Brain microvascular endothelial cell (primary cell): Measurements from ENCODE around the gene ADAT3.

Experiments used
- DNase-seq: peaks from one replicate; pipeline ENCODE4 v3.0.0-alpha.2; 2020
- H3K27ac ChIP-seq: fragments of 250-450 bp; sonication (Bioruptor Pico); 2 replicates; pipeline ENCODE4 v1.5.1; 2020; ENCODE audit warnings: mild to moderate bottlenecking, moderate library complexity
- H3K27me3 ChIP-seq: fragments of 250-450 bp; sonication (Bioruptor Pico); replicated peaks from 2 replicates; pipeline ENCODE4 v1.5.1; 2020; ENCODE audit warnings: mild to moderate bottlenecking
- H3K36me3 ChIP-seq: fragments of 250-450 bp; sonication (Bioruptor Pico); replicated peaks from 2 replicates; pipeline ENCODE4 v1.5.1; 2020; ENCODE audit warnings: mild to moderate bottlenecking
- H3K4me3 ChIP-seq: 2 replicates; pipeline ENCODE4 v1.5.1; 2011; ENCODE audit warnings: low read depth, mild to moderate bottlenecking, control low read depth, low read length, moderate library complexity
- in situ Hi-C: cut with HindIII; loops from 2 replicates; pipeline ENCODE4 v1.10.0; 2017; ENCODE audit warnings: low sequenced_read_pairs, low pct_ligation_motif_present
- TF ChIP-seq, protein P1 (sequence below): IDR thresholded peaks from 2 replicates; pipeline ENCODE4 v1.5.1; 2011; ENCODE audit warnings: low read depth, mild to moderate bottlenecking, moderate library complexity, low read length, control low read depth, inconsistent platforms; ENCODE audit errors: missing control alignments

The ADAT3 gene

DNA sequence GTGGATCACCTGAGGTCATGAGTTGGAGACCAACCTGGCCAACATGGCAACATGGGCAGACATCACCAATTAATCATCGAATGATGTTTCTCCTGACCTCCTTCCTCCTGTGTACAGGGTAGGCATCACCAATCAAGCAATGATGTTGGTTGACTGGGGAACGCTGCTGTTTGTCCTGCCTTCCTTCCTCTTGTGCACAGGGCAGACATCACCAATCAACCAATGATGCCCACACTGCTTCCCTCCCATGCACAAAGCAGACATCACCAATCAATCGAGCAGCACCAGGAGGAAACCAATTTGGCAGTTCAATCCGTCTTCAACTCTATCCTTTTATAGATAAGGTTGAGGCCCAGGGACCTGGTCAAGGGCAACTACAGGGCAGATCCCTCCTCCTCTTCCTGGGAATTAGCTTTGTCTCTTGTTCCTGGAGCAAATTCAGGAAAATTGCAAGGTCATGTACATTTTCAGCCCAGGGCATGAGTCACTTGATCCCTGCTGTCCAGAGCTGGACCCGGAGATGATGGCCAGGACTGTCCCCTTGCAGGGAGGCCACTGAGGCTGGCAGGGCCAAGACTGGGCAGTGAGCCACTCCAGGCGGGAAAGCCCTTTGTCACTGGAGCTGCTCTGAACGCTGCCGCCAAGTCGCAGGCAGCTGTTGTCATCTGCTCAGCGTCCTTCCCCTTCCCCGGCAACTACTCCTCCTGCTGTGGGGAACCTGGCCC lies 30.4 kb downstream of the ADAT3 start:
- DNase-seq, result no peak
- no peak overlapping the region for H3K27ac ChIP-seq
- TF ChIP-seq, protein P1, sequence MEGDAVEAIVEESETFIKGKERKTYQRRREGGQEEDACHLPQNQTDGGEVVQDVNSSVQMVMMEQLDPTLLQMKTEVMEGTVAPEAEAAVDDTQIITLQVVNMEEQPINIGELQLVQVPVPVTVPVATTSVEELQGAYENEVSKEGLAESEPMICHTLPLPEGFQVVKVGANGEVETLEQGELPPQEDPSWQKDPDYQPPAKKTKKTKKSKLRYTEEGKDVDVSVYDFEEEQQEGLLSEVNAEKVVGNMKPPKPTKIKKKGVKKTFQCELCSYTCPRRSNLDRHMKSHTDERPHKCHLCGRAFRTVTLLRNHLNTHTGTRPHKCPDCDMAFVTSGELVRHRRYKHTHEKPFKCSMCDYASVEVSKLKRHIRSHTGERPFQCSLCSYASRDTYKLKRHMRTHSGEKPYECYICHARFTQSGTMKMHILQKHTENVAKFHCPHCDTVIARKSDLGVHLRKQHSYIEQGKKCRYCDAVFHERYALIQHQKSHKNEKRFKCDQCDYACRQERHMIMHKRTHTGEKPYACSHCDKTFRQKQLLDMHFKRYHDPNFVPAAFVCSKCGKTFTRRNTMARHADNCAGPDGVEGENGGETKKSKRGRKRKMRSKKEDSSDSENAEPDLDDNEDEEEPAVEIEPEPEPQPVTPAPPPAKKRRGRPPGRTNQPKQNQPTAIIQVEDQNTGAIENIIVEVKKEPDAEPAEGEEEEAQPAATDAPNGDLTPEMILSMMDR, result no peak
- H3K36me3 ChIP-seq, result no peaks in the 10 kb centered on the region
- no peaks in the 10 kb centered on the region for H3K27me3 ChIP-seq
- H3K4me3 ChIP-seq, result no peak overlapping the region
- in situ Hi-C loops, result loop anchor here (5.0 kb wide), 1 partner anchor 57 kb away; no protein-coding TSS in a partner anchor

DNA sequence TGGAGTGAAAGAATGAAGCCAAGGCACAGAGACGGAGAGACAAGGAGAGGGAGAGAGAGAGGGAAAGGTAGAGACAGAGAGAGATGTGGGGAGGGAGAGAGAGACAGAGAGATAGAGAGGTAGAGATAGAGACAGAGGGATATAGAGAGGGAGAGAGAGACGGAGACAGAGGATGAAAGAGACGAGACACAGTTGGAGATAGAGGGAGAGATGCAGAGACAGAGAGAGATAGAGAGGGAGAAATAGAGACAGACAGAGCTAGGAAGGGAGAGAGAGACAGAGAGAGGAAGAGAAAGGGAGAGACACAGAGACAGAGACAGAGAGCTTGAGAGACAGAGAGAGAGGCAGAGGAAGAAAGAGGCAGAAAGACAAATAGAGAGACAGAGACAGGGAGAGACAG lies 31.2 kb downstream of the ADAT3 start:
- in situ Hi-C loops, result loop anchor here (5.0 kb wide), 1 partner anchor 56 kb away; no protein-coding TSS in a partner anchor
- no peaks in the 10 kb centered on the region for H3K36me3 ChIP-seq
- H3K27me3 ChIP-seq, result no peaks in the 10 kb centered on the region
- DNase-seq, result no peak
- no peak overlapping the region for H3K27ac ChIP-seq
- no peak overlapping the region for H3K4me3 ChIP-seq
- TF ChIP-seq, protein P1, result no peak

DNA sequence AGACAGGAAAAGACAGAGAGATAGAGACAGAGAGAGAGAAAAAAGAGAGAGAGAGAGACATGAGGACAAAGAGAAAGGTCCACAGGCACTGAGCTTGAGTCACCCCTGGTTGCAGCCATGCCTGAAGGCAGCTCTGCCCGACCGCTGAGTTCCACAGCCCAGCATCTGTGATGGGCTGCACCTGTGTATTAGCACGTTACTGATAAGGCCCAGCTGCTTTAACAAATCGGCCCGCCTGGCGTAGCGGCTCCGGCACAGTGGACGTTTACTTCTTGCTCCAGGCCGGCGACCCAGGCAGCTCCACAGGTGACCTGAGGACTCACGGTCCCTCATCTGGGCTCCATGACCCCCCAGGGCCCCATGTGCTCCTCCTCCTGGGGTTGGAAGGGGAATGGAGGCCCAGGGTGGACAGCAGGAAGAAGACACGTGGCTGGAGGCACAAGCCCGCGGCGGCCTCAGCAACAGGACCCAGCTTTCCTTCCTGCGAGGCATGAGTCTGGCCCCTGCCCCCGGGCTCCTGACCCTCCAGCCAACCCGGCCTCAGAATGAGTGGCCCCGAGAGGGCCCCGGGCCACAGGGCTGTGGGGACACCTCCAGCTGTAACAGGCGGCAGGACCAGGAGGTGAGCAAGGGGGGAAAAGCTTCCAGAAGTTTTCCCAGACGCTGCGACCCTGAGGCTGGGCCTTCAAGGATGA lies 31.9 kb downstream of the ADAT3 start:
- no peak for DNase-seq

DNA sequence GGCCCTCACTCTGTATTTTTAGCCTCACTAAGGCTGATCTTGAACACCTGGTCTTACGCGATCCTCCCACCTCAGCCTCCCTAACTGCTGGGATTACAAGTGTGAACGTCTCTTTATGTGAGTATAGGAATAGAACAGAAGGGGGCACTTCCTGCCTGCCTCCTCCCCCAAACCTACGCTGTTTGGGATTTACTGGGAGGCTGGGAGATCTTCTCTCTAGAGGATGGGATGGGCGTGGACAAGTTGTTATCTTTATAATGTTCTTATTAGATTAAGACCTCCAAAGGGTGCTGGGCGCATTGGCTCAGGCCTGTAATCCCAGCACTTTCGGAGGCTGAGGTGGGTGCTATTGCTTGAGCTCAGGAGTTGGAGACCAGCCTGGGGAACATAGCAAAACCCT lies 32.9 kb downstream of the ADAT3 start:
- no peaks in the 10 kb centered on the region for H3K27me3 ChIP-seq
- no peak overlapping the region for H3K4me3 ChIP-seq
- no peak overlapping the region for H3K27ac ChIP-seq
- no peaks in the 10 kb centered on the region for H3K36me3 ChIP-seq
- DNase-seq, result no peak
- in situ Hi-C loops, result loop anchor here (5.0 kb wide), 1 partner anchor 54 kb away; no protein-coding TSS in a partner anchor
- TF ChIP-seq, protein P1, result no peak

More for the DNA sequence above, 31.9 kb downstream of the ADAT3 start:
- in situ Hi-C loops, result loop anchor here (5.0 kb wide), 1 partner anchor 55 kb away; no protein-coding TSS in a partner anchor
- Histone ChIP-seq H3K27me3 (no peaks in the 10 kb centered on the region), H3K4me3 (no peak overlapping the region), H3K36me3 (no peaks in the 10 kb centered on the region), H3K27ac (no peak overlapping the region)
- TF ChIP-seq, protein P1, result no peak

DNA sequence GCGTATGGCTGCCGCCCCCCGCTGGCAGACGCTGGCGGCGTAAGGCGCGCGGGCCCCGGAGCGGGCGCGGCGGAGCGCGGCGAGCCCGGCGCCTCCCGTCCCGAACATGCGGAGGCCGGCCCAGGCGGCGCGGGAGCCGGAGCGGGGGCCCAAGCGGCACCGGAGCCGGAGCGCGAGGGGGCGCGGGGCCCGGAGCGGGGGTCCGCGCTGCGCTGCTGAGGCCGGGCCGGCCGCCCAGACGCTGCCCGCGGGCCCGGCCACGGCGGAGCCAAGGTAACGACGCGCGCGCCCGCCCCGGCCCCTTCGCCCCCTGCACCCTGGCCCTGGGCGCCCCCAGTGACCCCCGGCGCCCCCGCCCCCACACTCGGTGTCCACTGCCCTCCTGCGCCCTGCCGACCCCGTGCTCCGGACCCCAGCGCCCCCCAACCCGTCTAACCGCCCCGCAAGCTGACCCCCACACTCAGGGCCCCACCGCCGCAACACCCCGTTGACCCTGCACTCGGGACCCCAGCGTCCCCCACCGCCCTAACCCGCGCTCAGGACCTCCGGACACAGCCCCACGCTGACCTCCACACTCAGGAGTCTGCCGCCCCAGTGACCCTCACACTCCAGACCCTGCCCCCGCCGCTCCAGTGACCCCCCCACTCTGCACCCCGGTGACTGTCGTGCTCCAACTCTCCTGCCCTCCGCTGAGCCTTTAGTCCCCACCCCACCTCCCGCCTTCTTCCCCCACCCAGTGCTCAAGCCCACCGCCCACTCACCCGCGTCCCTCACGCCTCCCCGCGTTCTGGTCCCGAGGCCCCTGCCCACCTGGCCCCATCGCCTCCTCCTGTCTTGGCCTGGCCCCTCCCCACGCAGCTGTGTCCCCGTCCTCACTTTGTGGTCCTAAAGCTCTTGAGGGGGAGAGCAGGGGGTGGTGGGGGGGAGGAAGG lies 36.2 kb downstream of the ADAT3 start, which contains the start of gene CSNK1G2:
Gene CSNK1G2 (plus strand): TSS at position 27 of the 932 bp plus-strand sequence. CDS start 28,601 bp downstream, outside the sequence.
- H3K36me3 ChIP-seq, result no peaks in the 10 kb centered on the region
- peak within 1 kb of the TSS; percentile 87 for H3K4me3 ChIP-seq
- peak within 1 kb of the TSS; percentile 97 for H3K27ac ChIP-seq
- no peak for DNase-seq
- no peaks in the 10 kb centered on the region for H3K27me3 ChIP-seq
- in situ Hi-C loops, result no loop called here
- TF ChIP-seq, protein P1, result no peak
